ENCODE results near the gene ZNF280D.

DNA sequence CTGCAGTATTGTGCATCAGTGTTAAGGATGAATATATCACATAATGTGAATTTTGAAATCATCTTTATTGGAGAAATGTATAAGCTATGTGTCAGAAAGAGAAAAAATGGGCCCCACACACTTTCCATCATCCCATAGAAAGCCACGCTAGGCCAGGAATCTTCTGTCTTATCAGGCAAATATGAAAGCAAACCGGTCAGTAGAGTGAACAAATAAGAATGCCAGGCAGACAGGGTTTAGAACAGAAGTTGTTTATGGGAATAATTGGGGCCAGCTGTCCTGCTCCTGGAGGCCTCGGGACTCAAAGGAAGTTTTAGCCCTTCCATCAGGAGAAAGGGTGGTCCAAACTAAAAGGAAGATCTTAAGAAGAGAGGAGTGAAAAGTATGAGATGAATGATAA, 39.5 kb downstream of the ZNF280D start:
- TF ChIP-seq CTCF (conservative IDR thresholded peaks at IDR 0.05) (no peak), EZH2 (IDR thresholded peaks at IDR 0.05; ENCODE audit: low read depth) (no peak)
